Lower leg skin (tissue), 3 donors: ENCODE measurements around the gene GPR137B.

ENCODE experiments used
- CTCF ChIP-seq, 3 donors: fragments of 450-650 bp; IDR thresholded peaks; one replicate each; pipeline ENCODE4 v1.5.1; 2016; ENCODE audit warnings: antibody characterized with exemption in 3 of 3, mild to moderate bottlenecking in 3 of 3, moderate library complexity in 2 of 3
- POLR2A ChIP-seq, 2 donors: fragments of 450-650 bp; IDR thresholded peaks; one replicate each; pipeline ENCODE4 v1.6.1; 2016 to 2017; ENCODE audit warnings: antibody characterized with exemption in 2 of 2, mild to moderate bottlenecking in 1 of 2, moderate library complexity in 1 of 2

- TF ChIP-seq CTCF (IDR thresholded peaks at IDR 0.05): no peak
- no peak for TF ChIP-seq POLR2A (IDR thresholded peaks at IDR 0.05)
These were observed 38.7 kb downstream of the GPR137B start for GRCh38 chr1:236181059-236181458.
